DND-41 (cell line): Measurements from ENCODE around the gene TTYH1.
"Not testable (repeated sequence)": the region's sequence is repeated elsewhere in the genome, so short reads cannot be mapped to it uniquely, and the experiment has no call there.

ENCODE experiments used
- ATAC-seq: fragments of 200-7000 bp; cut with Tn5 transposase; 3 replicates; pipeline ENCODE4 v1.9.1; 2021; ENCODE audit warnings: low read depth; ENCODE audit not compliant: insufficient read depth
- DNase-seq: peaks from one replicate; pipeline ENCODE4 v3.0.0-alpha.2; 2020
- H2AFZ ChIP-seq: 2 replicates; pipeline ENCODE4 v1.6.0; 2012; ENCODE audit warnings: low read depth, low read length
- H3K27ac ChIP-seq: 2 replicates; pipeline ENCODE4 v1.5.1; 2012; ENCODE audit warnings: low read length, inconsistent platforms
- H3K27me3 ChIP-seq: fragments of 200-600 bp; sonication (generic); 2 replicates; pipeline ENCODE4 v1.6.0; 2012; ENCODE audit warnings: low read length, mild to moderate bottlenecking, inconsistent platforms; ENCODE audit not compliant: insufficient read depth, poor library complexity
- H3K36me3 ChIP-seq: 2 replicates; pipeline ENCODE4 v1.5.1; 2012; ENCODE audit warnings: low read length, inconsistent platforms; ENCODE audit not compliant: insufficient read depth
- H3K4me1 ChIP-seq: 2 replicates; pipeline ENCODE4 v1.5.1; 2012; ENCODE audit warnings: mild to moderate bottlenecking, low read length; ENCODE audit not compliant: insufficient read depth
- H3K4me2 ChIP-seq: 2 replicates; pipeline ENCODE4 v1.6.0; 2012; ENCODE audit warnings: mild to moderate bottlenecking, moderate library complexity, low read length, inconsistent platforms; ENCODE audit not compliant: insufficient read depth
- H3K4me3 ChIP-seq, 2 experiments: fragments of 200-600 bp in 1 of 2; shearing (Covaris generic) in 1 of 2; 2 replicates each; pipeline ENCODE4 v1.5.1; 2012 to 2016; ENCODE audit warnings: inconsistent platforms in 2 of 2, low read length in 2 of 2, mild to moderate bottlenecking in 2 of 2, low read depth in 1 of 2, moderate library complexity in 1 of 2
- H3K79me2 ChIP-seq: 2 replicates; pipeline ENCODE4 v1.6.0; 2012; ENCODE audit warnings: low read length, inconsistent platforms; ENCODE audit not compliant: insufficient read depth
- H3K9ac ChIP-seq: 2 replicates; pipeline ENCODE4 v1.6.0; 2012; ENCODE audit warnings: low read depth, mild to moderate bottlenecking, inconsistent platforms, low read length, moderate library complexity
- H3K9me3 ChIP-seq: 2 replicates; pipeline ENCODE4 v1.5.1; 2012; ENCODE audit warnings: low read length, moderate library complexity, mild to moderate bottlenecking, inconsistent platforms; ENCODE audit not compliant: insufficient read depth, severe bottlenecking
- H4K20me1 ChIP-seq: 2 replicates; pipeline ENCODE4 v1.6.0; 2012; ENCODE audit warnings: low read length; ENCODE audit not compliant: insufficient read depth
- CTCF ChIP-seq: IDR thresholded peaks from 2 replicates; pipeline ENCODE4 v1.5.1; 2012; ENCODE audit warnings: borderline replicate concordance, low read length, moderate library complexity, mild to moderate bottlenecking; ENCODE audit not compliant: poor library complexity, severe bottlenecking; ENCODE audit errors: extremely low read depth
- EZH2 ChIP-seq: IDR thresholded peaks from 3 replicates; pipeline ENCODE4 v1.6.1; 2012; ENCODE audit warnings: borderline replicate concordance, low read depth, mild to moderate bottlenecking, moderate library complexity, low read length, inconsistent platforms; ENCODE audit not compliant: severe bottlenecking

TTYH1 gene

GRCh38 chr19:54376610-54377285 lies 38.5 kb upstream of the TTYH1 start:
- Histone ChIP-seq H3K79me2 (peaks cover 43% of the 10 kb centered on the region), H2AFZ (0 out of 2 replicates have a peak overlapping the region, but pooled peaks have one; percentile 15), H3K9ac (peak overlapping the region; percentile 81), H3K36me3 (peaks cover 8% of the 10 kb centered on the region), H4K20me1 (no peaks in the 10 kb centered on the region), H3K4me1 (peaks cover 74% of the 10 kb centered on the region), H3K27ac (peak overlapping the region; percentile 93), H3K4me2 (peak overlapping the region; percentile 59), H3K9me3 (no peaks in the 10 kb centered on the region), H3K4me3 (peak overlapping the region in 1 of 2 experiments; percentile 45; a peak in 2 of 4 replicates), H3K27me3 (no peaks in the 10 kb centered on the region)
- ATAC-seq (peak; percentile 20; the same call in 2 of the 3 replicates), DNase-seq (peak; percentile 76)
- TF ChIP-seq CTCF (peak; percentile 7), EZH2 (no peak)

DNA sequence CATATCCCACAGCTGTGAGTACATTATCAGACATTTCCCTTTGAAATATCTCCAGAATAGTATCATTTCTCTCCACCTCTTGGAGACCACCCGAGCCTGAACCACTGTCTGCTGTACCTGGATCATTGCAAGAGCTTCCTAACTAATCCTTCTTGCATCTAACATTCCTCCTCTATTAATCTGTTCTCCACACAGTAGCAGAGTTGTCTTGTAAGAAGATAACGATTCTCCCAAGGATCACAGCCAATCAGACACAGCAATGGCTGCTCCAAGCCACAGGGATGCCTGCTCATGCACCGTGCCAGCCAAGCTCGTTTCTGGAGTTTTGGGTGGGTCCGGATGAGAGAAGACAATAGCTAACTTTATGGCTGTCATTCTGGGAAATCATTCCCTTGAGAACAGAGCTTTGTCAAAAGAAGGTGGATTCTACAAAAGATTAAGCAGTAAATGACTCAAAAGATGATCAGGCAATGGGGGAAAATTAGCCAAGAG lies 36.0 kb upstream of the TTYH1 start:
- ATAC-seq: no peak
- H2AFZ ChIP-seq: no peak overlapping the region
- no peaks in the 10 kb centered on the region for H3K27me3 ChIP-seq
- peaks cover 57% of the 10 kb centered on the region for H3K4me1 ChIP-seq
- no peaks in the 10 kb centered on the region for H3K9me3 ChIP-seq
- peaks cover 23% of the 10 kb centered on the region for H3K79me2 ChIP-seq
- H4K20me1 ChIP-seq: no peaks in the 10 kb centered on the region
- H3K4me2 ChIP-seq: peak overlapping the region; percentile 51
- no peaks in the 10 kb centered on the region; the same call in 1 of the 2 replicates for H3K36me3 ChIP-seq
- H3K9ac ChIP-seq: peak overlapping the region; percentile 54
- TF ChIP-seq CTCF: no peak
- TF ChIP-seq EZH2: no peak
- peak overlapping the region in 1 of 2 experiments; percentile 15; a peak in 2 of 4 replicates for H3K4me3 ChIP-seq
- peak overlapping the region; percentile 92 for H3K27ac ChIP-seq
- no peak for DNase-seq

DNA sequence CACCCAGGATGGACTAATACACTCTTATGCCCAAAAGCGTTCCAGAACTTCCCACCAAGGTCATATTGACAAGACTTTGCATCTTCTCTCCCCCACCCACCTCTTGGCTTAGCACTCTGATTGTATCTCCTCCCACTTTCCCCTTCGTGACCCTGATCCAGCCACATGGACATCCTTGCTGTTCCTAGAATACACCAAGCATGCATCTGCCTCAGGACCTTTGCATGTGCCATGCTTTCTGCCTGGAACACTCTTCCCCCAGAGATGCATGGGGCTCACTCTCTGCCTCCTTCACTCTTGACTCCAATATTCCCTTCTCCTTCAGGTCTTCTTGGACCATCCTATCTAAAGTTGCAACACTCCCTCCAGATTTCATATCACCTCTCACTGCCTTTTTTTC lies 34.4 kb upstream of the TTYH1 start:
- no peak for TF ChIP-seq CTCF
- TF ChIP-seq EZH2: no peak
- Histone ChIP-seq H3K36me3 (no peaks in the 10 kb centered on the region), H3K27ac (peak overlapping the region; percentile 92), H4K20me1 (no peaks in the 10 kb centered on the region), H3K9ac (no peak overlapping the region), H3K4me2 (no peak overlapping the region), H2AFZ (no peak overlapping the region), H3K4me3 (no peak overlapping the region), H3K4me1 (peaks cover 50% of the 10 kb centered on the region), H3K27me3 (no peaks in the 10 kb centered on the region), H3K79me2 (peaks cover 6% of the 10 kb centered on the region), H3K9me3 (no peaks in the 10 kb centered on the region)
- DNase-seq (no peak), ATAC-seq (no peak)

DNA sequence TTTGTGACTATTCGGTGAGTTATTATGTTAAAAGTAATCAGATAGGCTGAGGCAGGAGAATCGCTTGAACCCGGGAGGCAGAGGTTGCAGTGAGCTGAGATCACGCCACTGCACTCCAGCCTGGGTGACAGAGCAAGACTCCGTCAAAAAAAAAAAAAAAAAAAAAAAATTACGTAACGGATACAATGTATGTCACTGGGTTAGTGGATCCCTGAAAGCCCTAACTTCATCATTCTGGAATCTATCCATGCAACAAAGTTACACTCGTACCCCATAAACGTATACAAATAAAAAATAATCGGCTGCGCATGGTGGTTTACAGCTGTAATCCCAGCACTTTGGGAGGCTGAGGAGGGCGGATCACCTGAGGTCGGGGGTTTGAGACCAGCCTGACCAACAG lies 33.2 kb upstream of the TTYH1 start:
- not testable (repeated sequence) for DNase-seq, H3K27ac ChIP-seq, H3K36me3 ChIP-seq, H3K4me3 ChIP-seq, H3K4me2 ChIP-seq, H3K9ac ChIP-seq, H3K79me2 ChIP-seq, H2AFZ ChIP-seq, H4K20me1 ChIP-seq, ATAC-seq, H3K9me3 ChIP-seq, H3K27me3 ChIP-seq
- peaks cover 44% of the 10 kb centered on the region for H3K4me1 ChIP-seq
